GM12873 (cell line): Measurements from ENCODE around the gene DNAH1.

Source experiments
- CTCF ChIP-seq: IDR thresholded peaks from 2 replicates; pipeline ENCODE4 v1.5.1; 2012; ENCODE audit warnings: low read depth, mild to moderate bottlenecking, moderate library complexity, low read length, control low read depth; ENCODE audit not compliant: insufficient read depth; ENCODE audit errors: missing control alignments

DNAH1 gene

GRCh38 chr3:52350416-52350815 is 34.3 kb downstream of the DNAH1 start:
- no peak for TF ChIP-seq CTCF

GRCh38 chr3:52350981-52351761 is 35.1 kb downstream of the DNAH1 start:
- no peak for TF ChIP-seq CTCF

GRCh38 chr3:52351762-52352368 is 35.7 kb downstream of the DNAH1 start:
- no peak for TF ChIP-seq CTCF

GRCh38 chr3:52352566-52352965 is 36.4 kb downstream of the DNAH1 start:
- TF ChIP-seq CTCF = no peak

- no peak for TF ChIP-seq CTCF
Observed at GRCh38 chr3:52353291-52353855, 37.3 kb downstream of the DNAH1 start.

GRCh38 chr3:52354676-52355075 is 38.6 kb downstream of the DNAH1 start:
- TF ChIP-seq CTCF = no peak

GRCh38 chr3:52355526-52355925 is 39.4 kb downstream of the DNAH1 start:
- no peak for TF ChIP-seq CTCF
